ENCODE data around the gene MAP4K4.
"Not testable (repeated sequence)": the region's sequence is repeated elsewhere in the genome, so short reads cannot be mapped to it uniquely, and the experiment has no call there.

MAP4K4 gene

GRCh38 chr2:101743288-101743687, 45.8 kb downstream of the MAP4K4 start:
- DNase-seq (ENCODE audit: low read depth in 2 of 2): no peak

GRCh38 chr2:101744832-101745231, 47.3 kb downstream of the MAP4K4 start:
- no peak for DNase-seq (ENCODE audit: low read depth in 2 of 2)

- no peak for DNase-seq (ENCODE audit: low read depth in 2 of 2)
These were observed 48.5 kb downstream of the MAP4K4 start for GRCh38 chr2:101745711-101746694.

GRCh38 chr2:101748000-101748399, 50.5 kb downstream of the MAP4K4 start:
- no peak for DNase-seq (ENCODE audit: low read depth in 2 of 2)

GRCh38 chr2:101748462-101748861, 51.0 kb downstream of the MAP4K4 start:
- not testable (repeated sequence) for DNase-seq (ENCODE audit: low read depth in 2 of 2)

- no peak for DNase-seq (ENCODE audit: low read depth in 2 of 2)
These were observed 53.2 kb downstream of the MAP4K4 start for GRCh38 chr2:101750688-101751087.

- DNase-seq (ENCODE audit: low read depth in 2 of 2): no peak
These were observed 53.8 kb downstream of the MAP4K4 start for GRCh38 chr2:101751276-101751815.

- no peak for DNase-seq (ENCODE audit: low read depth in 2 of 2)
These were observed 54.5 kb downstream of the MAP4K4 start for GRCh38 chr2:101751875-101752619.

- no peak for DNase-seq (ENCODE audit: low read depth in 2 of 2)
These were observed 55.5 kb downstream of the MAP4K4 start for GRCh38 chr2:101752716-101753616.

- DNase-seq (ENCODE audit: low read depth in 2 of 2): no peak
These were observed 56.4 kb downstream of the MAP4K4 start for GRCh38 chr2:101753720-101754490.

- no peak for DNase-seq (ENCODE audit: low read depth in 2 of 2)
These were observed 57.1 kb downstream of the MAP4K4 start for GRCh38 chr2:101754618-101755017.

- no peak for DNase-seq (ENCODE audit: low read depth in 2 of 2)
These were observed 58.8 kb downstream of the MAP4K4 start for GRCh38 chr2:101756266-101756665.

- DNase-seq (ENCODE audit: low read depth in 2 of 2): no peak
These were observed 60.5 kb downstream of the MAP4K4 start for GRCh38 chr2:101758001-101758400.

- no peak for DNase-seq (ENCODE audit: low read depth in 2 of 2)
These were observed 61.7 kb downstream of the MAP4K4 start for GRCh38 chr2:101759162-101759561.

GRCh38 chr2:101762451-101763171, 65.1 kb downstream of the MAP4K4 start:
- no peak for DNase-seq (ENCODE audit: low read depth in 2 of 2)

- no peak for DNase-seq (ENCODE audit: low read depth in 2 of 2)
These were observed 66.2 kb downstream of the MAP4K4 start for GRCh38 chr2:101763496-101764333.

- DNase-seq (ENCODE audit: low read depth in 2 of 2): no peak
These were observed 68.8 kb downstream of the MAP4K4 start for GRCh38 chr2:101766337-101766736.

GRCh38 chr2:101766871-101767739, 69.6 kb downstream of the MAP4K4 start:
- DNase-seq (ENCODE audit: low read depth in 2 of 2): no peak
